Inflammatory macrophage treated with lipopolysaccharide for 1 hour (primary cell): Measurements from ENCODE around the gene ADAMTSL5.

Experiments used
- DNase-seq, 2 donors: peaks; one replicate each; pipeline ENCODE4 v3.0.0-alpha.2; 2020 to 2022

Gene ADAMTSL5

DNA sequence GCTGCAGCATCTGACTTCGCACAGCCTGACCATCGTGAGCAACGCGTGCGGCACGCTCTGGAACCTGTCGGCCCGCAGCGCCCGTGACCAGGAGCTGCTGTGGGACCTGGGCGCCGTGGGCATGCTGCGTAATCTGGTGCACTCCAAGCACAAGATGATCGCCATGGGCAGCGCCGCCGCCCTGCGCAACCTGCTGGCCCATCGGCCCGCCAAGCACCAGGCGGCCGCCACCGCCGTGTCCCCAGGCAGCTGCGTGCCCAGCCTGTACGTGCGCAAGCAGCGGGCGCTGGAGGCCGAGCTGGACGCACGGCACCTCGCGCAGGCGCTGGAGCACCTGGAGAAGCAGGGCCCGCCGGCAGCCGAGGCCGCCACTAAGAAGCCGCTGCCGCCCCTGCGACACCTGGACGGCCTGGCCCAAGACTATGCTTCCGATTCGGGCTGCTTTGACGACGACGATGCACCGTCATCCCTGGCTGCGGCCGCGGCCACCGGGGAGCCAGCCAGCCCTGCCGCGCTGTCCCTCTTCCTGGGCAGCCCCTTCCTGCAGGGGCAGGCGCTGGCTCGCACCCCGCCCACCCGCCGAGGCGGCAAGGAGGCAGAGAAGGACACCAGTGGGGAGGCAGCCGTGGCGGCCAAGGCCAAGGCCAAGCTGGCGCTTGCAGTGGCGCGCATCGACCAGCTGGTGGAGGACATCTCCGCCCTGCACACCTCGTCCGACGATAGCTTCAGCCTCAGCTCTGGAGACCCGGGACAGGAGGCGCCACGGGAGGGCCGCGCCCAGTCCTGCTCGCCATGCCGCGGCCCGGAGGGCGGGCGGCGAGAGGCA, 47.4 kb downstream of the ADAMTSL5 start:
- peak in 1 of 2 donors; percentile 34 for DNase-seq

DNA sequence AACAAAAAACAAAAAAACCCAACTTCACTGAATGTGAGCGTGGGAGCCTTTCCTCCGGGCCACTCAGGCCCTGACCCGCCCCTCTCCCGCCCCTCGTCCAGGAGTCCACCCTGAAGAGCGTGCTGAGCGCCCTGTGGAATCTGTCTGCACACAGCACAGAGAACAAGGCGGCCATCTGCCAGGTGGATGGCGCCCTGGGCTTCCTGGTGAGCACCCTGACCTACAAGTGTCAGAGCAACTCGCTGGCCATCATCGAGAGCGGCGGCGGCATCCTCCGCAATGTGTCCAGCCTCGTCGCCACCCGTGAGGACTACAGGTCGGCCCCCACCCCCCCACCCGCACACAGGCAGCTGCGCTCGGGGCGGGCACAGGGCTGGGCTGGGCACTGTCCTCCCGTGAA, 51.0 kb downstream of the ADAMTSL5 start:
- no peak for DNase-seq

DNA sequence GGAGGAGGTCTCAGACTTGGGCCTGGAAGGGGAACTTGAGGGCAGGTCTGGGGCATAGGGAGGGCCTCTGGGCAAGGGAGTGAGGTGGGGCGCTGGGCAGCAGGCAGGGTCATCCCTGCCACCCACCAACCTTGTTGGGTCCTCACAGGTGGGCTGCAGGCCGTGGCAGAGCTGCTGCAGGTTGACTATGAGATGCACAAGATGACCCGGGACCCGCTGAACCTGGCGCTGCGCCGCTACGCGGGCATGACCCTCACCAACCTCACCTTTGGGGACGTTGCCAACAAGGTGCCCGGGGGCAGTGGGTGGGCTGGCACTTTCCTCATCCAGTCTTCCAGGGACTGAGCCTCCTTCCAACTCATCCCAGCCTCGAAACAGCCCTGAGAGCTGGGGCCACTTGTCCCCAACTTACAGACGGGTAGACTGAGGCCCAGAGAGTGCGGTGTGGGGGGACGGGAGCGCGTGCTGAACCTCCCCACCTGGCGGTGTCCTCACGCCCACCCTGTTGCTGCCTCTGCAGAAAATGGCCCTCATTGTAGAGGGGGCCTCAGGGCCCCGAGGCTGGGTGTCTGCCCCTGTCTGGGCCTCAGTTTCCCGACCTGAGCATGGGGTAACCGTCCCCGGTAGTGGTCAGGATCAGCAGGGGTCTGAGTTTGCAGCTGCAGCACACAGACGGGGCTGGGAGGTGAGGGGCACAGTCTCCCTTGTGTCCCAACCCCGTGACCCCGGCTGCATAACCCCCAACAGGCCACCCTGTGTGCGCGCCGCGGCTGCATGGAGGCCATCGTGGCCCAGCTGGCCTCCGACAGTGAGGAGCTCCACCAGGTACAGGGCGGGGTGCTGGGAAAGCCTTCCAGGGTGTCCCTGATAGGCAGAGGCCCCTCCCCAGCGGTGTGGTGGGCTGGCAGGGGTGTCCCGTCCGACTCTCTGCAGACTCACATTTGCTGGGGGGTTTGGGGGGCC, 52.5 kb downstream of the ADAMTSL5 start:
- no peak for DNase-seq

DNA sequence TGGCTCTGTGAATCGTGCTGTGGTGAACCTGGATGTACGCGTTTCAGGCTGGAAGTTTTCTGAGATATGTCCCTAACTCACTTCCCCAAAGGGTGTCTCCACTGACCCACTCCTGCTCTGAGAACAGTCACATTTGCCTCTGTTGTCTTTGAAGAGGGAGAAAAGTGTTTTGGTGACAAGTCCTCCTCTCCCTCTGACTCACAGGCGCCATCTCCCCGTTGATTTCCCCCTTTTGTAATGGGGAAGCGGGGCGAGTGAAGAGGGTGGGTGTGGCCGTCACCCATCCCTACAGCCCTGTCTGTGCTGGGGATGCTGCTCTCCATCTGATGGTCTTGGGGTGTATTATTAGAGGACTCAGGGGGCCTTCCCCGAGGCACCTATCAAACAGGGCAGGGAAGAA, 53.3 kb downstream of the ADAMTSL5 start:
- peak; percentile 79 to 80 for DNase-seq

DNA sequence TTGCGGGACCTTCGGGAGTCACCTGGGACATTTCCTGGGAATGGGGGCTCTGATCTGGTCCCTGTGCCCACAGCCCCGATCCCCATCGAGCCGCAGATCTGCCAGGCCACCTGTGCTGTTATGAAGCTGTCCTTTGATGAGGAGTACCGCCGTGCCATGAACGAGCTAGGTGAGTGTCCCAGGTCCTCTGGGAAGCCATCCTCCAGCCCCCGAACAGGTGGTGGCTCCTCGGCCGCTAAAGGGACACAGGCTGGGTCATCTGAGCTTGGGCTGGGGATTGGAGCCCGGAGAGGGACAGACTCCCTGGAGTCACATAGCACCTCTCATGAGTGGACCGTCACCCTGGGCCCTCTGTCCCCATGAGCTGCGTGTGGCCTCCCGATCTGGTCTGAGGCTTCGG, 54.9 kb downstream of the ADAMTSL5 start:
- DNase-seq = no peak

DNA sequence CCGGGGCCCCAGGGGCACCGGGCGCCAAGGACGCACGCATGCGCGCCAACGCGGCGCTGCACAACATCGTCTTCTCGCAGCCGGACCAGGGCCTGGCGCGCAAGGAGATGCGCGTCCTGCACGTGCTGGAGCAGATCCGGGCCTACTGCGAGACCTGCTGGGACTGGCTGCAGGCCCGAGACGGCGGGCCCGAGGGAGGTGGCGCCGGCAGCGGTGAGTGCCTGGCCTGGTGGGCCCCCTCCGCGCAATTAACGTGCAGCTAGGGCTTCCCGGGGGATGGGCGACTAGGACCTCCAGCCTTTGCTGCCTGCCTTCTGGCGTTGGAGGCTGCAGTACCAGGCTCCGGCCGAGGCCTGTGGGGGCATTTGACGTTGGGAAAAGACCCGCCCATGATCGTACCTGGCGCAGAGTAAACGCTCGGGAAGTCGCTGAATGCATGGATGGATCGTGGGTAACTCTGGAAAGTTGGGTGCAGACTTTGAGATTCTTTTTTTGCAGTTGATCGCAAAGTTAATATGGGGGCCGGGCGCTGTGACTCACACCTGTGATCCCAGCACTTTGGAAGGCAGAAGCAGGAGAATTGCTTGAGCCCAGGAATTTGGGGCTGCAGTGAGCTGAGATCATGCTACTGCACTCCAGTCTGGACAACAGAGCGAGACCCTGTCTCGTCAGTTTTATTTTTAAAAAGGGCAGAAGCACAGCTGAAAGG, 55.6 kb downstream of the ADAMTSL5 start:
- DNase-seq = no peak

DNA sequence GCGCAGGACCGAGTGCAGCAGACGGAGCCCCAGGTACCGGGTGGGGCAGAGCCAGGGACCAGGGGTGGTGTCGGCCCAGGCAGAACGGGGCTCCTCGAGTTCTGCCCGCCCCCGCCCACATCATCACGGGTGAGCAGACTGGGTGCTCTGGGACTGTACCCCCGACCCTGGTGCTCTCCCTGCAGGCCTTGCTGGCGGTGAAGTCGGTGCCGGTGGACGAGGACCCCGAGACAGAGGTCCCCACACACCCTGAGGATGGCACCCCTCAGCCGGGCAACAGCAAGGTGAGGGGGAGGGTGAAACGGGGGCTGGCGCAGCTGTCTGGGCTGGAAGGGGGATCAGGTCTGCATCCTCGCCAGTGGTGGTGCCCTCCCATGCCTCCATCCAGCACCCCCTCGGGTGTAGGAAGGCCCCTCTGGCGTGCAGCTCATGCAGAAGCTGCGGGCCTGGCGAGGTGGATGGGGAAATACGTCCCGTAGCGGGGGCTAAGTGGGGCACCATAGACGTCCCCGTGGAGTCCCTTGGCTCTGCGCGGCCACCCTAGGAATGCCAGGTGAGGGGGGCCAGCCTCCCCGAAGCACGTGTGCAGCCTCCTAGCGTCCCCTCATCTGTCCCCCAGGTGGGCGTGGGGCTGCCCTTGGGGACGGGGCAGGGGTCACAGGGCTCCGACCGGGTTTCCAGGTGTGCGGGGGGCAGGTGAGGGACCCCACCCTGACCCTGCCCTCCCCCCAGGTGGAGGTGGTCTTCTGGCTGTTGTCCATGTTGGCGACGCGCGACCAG, 56.5 kb downstream of the ADAMTSL5 start:
- DNase-seq = no peak

DNA sequence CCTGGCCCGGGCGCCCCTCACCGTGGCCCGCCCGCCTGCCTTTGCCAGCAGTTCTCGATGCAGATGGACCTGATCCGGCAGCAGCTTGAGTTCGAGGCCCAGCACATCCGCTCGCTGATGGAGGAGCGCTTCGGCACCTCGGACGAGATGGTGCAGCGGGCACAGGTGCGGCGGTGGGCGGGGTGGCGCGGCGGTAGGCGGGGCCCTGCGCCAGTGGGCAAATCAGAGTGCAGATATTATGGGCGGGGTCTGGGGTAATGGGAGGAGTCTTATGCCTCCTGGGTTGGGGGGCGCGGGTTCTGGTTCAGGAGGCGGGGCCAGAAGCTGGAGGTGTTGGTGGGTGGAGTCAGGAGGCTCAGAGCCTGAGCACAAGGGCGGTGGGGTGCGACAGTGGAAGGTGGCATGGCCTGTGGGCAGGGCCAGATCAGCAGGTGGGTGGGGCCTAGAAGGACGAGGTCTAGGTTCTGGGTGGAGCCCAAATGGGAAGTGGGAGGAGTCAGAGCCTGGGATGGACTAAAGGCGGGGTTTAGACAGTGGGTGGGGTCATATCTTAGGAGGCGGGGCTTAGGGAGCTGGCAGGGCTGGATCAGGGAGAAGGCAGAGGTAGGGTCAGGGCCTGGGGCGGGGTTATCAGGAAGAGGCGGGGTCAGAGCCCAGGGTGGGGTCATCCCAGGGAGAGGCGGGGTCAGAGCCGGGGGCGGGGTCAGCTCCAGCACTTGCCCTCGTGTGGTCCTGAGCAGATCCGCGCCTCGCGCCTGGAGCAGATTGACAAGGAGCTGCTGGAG, 57.3 kb downstream of the ADAMTSL5 start:
- peak; percentile 66 to 87 for DNase-seq
